T-helper 17 cell (primary cell): ENCODE measurements around the gene ANO7. TPM values are rescaled to one million over a fixed set of nuclear protein-coding genes. Genes with fewer than 3 reads are reported as not detected.
A peak's percentile ranks its signal among the peaks of the same experiment; 100 is the strongest.

Experiments
- ATAC-seq: fragments of 150-1000 bp; cut with Tn5 transposase; 2 replicates; pipeline ENCODE4 v1.10.0; 2021; ENCODE audit warnings: mild to moderate bottlenecking, moderate library complexity
- DNase-seq, 3 donors: peaks; one replicate each; pipeline versions ENCODE4 v3.0.0 to v3.0.0-alpha.2; 2020 to 2021
- H3K9me3 ChIP-seq: one replicate; pipeline ENCODE4 v1.7.0; 2013; ENCODE audit warnings: low read length, mild to moderate bottlenecking; ENCODE audit not compliant: control insufficient read depth, poor library complexity, severe bottlenecking
- H3K27ac Mint-ChIP-seq: one replicate; pipeline ENCODE4 v1.8.0; 2022; ENCODE audit warnings: mild to moderate bottlenecking, moderate library complexity, mixed read lengths
- H3K27me3 Mint-ChIP-seq: one replicate; pipeline ENCODE4 v1.8.0; 2022; ENCODE audit warnings: mixed read lengths
- H3K36me3 Mint-ChIP-seq: one replicate; pipeline ENCODE4 v1.8.0; 2022; ENCODE audit warnings: low read depth, mixed read lengths
- H3K4me1 Mint-ChIP-seq: one replicate; pipeline ENCODE4 v1.8.0; 2022; ENCODE audit warnings: mild to moderate bottlenecking, mixed read lengths
- H3K4me3 Mint-ChIP-seq: one replicate; pipeline ENCODE4 v1.8.0; 2022; ENCODE audit warnings: mild to moderate bottlenecking, moderate library complexity, mixed read lengths
- total RNA-seq, 4 donors: library from RNA in 2 of 4; stranded (reverse) in 2 of 4; gene quantifications; one replicate each; pipeline ENCODE4 v1.2.3 and lab custom pipeline; 2022 to 2026

ANO7 gene
- total RNA-seq, 2 donors from 2014 or later, result 0.16 to 0.20 TPM

DNA sequence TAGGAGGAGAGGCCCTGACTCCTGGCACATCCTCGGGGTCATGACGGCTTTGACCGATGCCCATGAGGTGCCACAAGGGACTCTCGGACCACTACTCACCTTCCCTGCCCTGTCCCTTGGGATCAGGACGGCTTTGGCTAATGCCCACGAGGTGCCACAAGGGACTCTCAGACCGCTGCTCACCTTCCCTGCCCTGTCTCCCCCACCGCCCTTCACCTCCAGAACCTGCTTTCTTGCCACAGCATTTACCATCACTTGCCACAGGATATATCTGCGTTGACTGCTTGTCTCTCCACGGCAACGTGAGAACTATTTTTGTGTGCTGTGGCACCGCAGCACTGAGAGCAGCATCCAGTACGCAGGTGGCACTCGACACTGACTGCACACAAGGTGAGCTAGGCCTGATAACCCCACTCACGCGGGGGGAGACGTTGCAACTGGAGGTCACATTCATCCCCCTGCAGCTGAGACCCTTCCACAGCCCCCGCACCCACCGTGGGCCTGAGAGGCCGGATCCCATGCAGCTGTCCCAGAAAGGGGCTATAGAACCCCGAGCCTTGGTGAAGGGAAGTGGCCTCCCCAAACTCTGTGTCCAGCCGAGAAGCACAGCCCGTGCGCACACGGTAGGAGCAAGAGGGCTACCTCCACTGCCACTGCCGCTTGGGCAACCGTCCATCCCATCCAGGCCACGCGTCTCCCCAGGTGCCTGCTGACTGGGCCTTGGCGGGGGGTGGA lies 47.5 kb downstream of the ANO7 start:
- ATAC-seq (no peak), DNase-seq (no peak)
- Mint-ChIP-seq H3K4me1 (peaks cover 5% of the 10 kb centered on the region), H3K27me3 (no peaks in the 10 kb centered on the region), H3K36me3 (peaks cover 25% of the 10 kb centered on the region), H3K27ac (no peak overlapping the region), H3K4me3 (no peak overlapping the region)
- no peaks in the 10 kb centered on the region for H3K9me3 ChIP-seq

- DNase-seq, result no peak
- no peak for ATAC-seq
- Mint-ChIP-seq H3K27me3 (no peaks in the 10 kb centered on the region), H3K27ac (peak overlapping the region; percentile 61), H3K4me1 (peaks cover 5% of the 10 kb centered on the region), H3K36me3 (peaks cover 20% of the 10 kb centered on the region), H3K4me3 (no peak overlapping the region)
- no peaks in the 10 kb centered on the region for H3K9me3 ChIP-seq
These were observed 48.6 kb downstream of the ANO7 start for GRCh38 chr2:241237047-241237446.

DNA sequence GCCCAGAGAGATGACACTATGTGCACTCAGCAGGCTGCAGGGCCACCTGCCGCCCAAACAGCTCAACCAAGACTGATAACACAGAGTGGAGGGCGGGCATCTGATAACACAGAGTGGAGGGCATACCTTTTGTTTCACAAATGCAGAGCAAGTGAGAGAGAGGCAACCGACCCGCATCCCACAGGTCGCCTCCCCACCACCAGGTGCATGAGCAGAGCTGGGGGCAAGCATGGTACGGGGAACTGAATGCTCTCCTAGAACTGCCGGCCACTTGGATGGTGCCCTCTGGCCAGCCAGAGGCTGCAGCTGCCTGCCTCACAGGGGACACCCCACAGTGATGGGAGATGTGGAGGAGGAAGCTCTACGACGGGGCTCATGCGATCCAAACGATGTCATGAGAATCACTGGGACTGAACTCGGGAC lies 49.5 kb downstream of the ANO7 start:
- Mint-ChIP-seq H3K4me1 (peaks cover 2% of the 10 kb centered on the region), H3K27ac (peak overlapping the region; percentile 61), H3K36me3 (peaks cover 24% of the 10 kb centered on the region), H3K27me3 (no peaks in the 10 kb centered on the region), H3K4me3 (no peak overlapping the region)
- ATAC-seq, result no peak
- DNase-seq, result no peak
- H3K9me3 ChIP-seq, result no peaks in the 10 kb centered on the region

- Mint-ChIP-seq H3K36me3 (peaks cover 24% of the 10 kb centered on the region), H3K4me3 (no peak overlapping the region), H3K4me1 (peaks cover 3% of the 10 kb centered on the region), H3K27me3 (no peaks in the 10 kb centered on the region), H3K27ac (no peak overlapping the region)
- H3K9me3 ChIP-seq, result no peaks in the 10 kb centered on the region
- no peak for ATAC-seq
- no peak for DNase-seq
These were observed 50.3 kb downstream of the ANO7 start for GRCh38 chr2:241238693-241239198.

DNA sequence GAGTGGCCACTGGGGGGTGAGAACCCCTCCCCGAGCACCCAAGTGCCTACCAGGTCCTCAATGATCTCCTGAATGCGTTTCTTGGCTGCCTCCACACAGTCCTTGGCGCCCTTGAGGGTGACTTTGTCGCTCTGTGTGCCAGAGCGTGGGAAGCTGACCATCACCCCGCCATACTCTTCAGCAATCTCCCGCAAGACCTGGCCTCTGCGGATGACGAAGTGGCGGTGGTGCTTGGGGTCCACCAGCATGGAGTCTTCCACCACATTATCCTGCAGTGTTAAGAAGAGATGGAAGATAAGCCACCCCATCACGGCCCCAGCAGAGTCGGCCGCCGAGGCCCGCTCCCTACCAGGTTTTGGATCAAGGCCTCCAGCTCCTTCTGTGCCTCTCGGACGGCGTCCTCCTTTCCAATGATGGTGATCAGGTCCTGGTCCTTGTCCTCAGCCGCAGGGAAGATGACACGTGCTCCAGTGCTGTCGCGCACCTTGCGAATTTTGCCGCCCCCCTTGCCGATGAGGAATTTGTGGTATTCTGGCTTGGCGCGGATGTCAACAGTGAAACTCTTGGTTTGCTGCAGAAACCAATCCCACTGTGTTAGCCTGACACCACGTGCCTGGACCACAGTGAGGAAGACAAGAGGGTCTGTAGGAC lies 51.2 kb downstream of the ANO7 start:
- no peak for DNase-seq
- Mint-ChIP-seq H3K27ac (no peak overlapping the region), H3K4me1 (peaks cover 8% of the 10 kb centered on the region), H3K36me3 (peaks cover 26% of the 10 kb centered on the region), H3K27me3 (no peaks in the 10 kb centered on the region), H3K4me3 (no peak overlapping the region)
- no peaks in the 10 kb centered on the region for H3K9me3 ChIP-seq
- no peak for ATAC-seq

- H3K9me3 ChIP-seq, result no peaks in the 10 kb centered on the region
- H3K4me1 Mint-ChIP-seq, result peaks cover 8% of the 10 kb centered on the region
- H3K27ac Mint-ChIP-seq, result no peak overlapping the region
- no peaks in the 10 kb centered on the region for H3K27me3 Mint-ChIP-seq
- H3K4me3 Mint-ChIP-seq, result no peak overlapping the region
- ATAC-seq, result no peak
- peaks cover 26% of the 10 kb centered on the region for H3K36me3 Mint-ChIP-seq
- DNase-seq, result no peak
These were observed 52.0 kb downstream of the ANO7 start for GRCh38 chr2:241240320-241241004.

DNA sequence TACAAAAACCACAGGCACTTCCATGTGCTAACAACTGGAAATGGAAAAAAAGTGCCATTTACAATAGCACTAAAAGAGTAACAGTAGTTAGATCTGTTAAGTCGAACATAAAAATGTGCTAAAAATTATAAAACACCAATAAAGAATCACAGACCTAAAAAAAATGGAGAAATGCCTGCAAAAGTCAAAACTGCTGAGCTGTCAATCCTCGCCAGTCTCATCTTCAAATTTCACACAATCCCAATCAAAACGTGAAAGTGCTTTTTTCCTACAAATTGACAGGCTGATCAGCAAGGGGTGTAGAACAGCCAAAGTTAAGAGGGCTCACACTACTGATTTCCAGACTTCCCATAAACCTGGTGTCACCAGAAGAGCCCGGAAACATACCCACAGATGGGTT lies 53.2 kb downstream of the ANO7 start:
- H3K4me3 Mint-ChIP-seq, result no peak overlapping the region
- no peaks in the 10 kb centered on the region for H3K9me3 ChIP-seq
- no peak for ATAC-seq
- peaks cover 8% of the 10 kb centered on the region for H3K4me1 Mint-ChIP-seq
- no peaks in the 10 kb centered on the region for H3K27me3 Mint-ChIP-seq
- H3K36me3 Mint-ChIP-seq, result peaks cover 30% of the 10 kb centered on the region
- DNase-seq, result no peak
- H3K27ac Mint-ChIP-seq, result no peak overlapping the region

- no peak for DNase-seq
- H3K27me3 Mint-ChIP-seq, result no peaks in the 10 kb centered on the region
- peaks cover 8% of the 10 kb centered on the region for H3K4me1 Mint-ChIP-seq
- ATAC-seq, result no peak
- H3K36me3 Mint-ChIP-seq, result peaks cover 32% of the 10 kb centered on the region
- no peaks in the 10 kb centered on the region for H3K9me3 ChIP-seq
- H3K4me3 Mint-ChIP-seq, result no peak overlapping the region
- no peak overlapping the region for H3K27ac Mint-ChIP-seq
These were observed 53.8 kb downstream of the ANO7 start for GRCh38 chr2:241242306-241242705.

- Mint-ChIP-seq H3K36me3 (peaks cover 35% of the 10 kb centered on the region), H3K4me1 (peaks cover 8% of the 10 kb centered on the region), H3K27me3 (no peaks in the 10 kb centered on the region), H3K4me3 (no peak overlapping the region), H3K27ac (no peak overlapping the region)
- ATAC-seq (no peak), DNase-seq (no peak)
- no peaks in the 10 kb centered on the region for H3K9me3 ChIP-seq
These were observed 55.9 kb downstream of the ANO7 start for GRCh38 chr2:241244368-241244767.

DNA sequence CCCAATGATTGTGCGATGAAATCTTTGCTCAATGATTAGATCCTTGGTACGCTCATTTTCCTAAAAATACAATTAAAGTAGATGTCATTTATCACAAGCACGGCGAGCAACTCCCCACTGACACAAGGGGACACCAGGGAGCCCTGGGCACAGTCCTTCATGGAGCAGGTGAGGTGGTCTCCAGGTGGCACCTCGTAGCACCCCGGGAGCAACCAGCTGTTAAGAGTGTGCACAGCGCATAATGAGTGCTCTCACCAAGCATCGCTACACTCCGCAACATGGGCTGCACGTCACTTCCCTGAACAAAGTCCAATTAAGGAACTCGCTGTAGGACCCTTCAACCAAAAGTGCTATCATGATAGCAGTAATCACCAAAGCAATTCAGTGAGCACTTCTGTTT lies 59.8 kb downstream of the ANO7 start:
- DNase-seq (no peak), ATAC-seq (no peak)
- peak overlapping the region; percentile 11 for H3K27ac Mint-ChIP-seq
- no peaks in the 10 kb centered on the region for H3K9me3 ChIP-seq
- no peak overlapping the region for H3K4me3 Mint-ChIP-seq
- no peaks in the 10 kb centered on the region for H3K27me3 Mint-ChIP-seq
- H3K36me3 Mint-ChIP-seq, result peaks cover 27% of the 10 kb centered on the region
- peaks cover 8% of the 10 kb centered on the region for H3K4me1 Mint-ChIP-seq

DNA sequence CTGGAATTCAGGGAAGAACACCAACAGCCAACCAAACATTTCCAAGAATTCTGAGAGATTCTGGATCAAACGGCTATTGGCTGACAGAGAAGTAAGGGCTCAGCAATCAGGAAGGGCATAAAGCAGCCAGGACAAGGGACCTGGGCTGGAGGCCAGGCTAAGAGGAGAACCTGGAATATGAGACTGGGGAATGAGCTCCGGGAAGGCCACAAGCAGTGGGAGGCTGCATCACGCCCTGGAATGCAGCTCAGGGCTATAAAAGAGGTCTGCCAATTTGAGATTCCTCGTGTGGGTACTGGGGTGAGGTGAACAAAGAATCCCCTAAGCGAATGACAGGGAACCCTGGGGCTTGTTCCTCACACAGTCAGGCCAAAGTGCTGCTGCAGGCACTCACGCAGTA lies 60.4 kb downstream of the ANO7 start:
- H3K36me3 Mint-ChIP-seq, result peaks cover 26% of the 10 kb centered on the region
- ATAC-seq, result no peak
- H3K27ac Mint-ChIP-seq, result no peak overlapping the region
- peaks cover 6% of the 10 kb centered on the region for H3K4me1 Mint-ChIP-seq
- no peaks in the 10 kb centered on the region for H3K9me3 ChIP-seq
- no peaks in the 10 kb centered on the region for H3K27me3 Mint-ChIP-seq
- peak overlapping the region; percentile 57 for H3K4me3 Mint-ChIP-seq
- DNase-seq, result no peak

DNA sequence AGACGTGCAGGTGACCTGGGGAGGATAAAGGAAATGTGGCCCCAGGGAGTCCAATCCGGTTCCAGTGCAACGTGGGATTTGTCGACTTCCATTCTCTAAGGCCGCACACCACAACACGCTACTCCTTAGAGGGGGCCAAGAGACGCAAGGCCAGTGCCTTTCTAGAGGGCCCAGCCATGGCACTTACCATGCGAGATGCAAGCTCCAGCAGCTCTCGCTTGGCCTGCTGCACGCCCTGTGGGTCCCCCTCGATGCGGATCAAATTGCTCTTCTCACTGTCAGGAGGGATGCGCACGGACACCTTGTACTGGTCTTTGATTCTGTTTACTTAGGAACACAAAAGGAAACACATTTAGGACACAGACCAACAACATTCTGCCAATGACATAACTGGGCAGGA lies 61.2 kb downstream of the ANO7 start:
- Mint-ChIP-seq H3K27ac (no peak overlapping the region), H3K4me1 (peaks cover 2% of the 10 kb centered on the region), H3K4me3 (no peak overlapping the region), H3K27me3 (no peaks in the 10 kb centered on the region), H3K36me3 (peaks cover 21% of the 10 kb centered on the region)
- ATAC-seq (no peak), DNase-seq (no peak)
- H3K9me3 ChIP-seq, result no peaks in the 10 kb centered on the region

DNA sequence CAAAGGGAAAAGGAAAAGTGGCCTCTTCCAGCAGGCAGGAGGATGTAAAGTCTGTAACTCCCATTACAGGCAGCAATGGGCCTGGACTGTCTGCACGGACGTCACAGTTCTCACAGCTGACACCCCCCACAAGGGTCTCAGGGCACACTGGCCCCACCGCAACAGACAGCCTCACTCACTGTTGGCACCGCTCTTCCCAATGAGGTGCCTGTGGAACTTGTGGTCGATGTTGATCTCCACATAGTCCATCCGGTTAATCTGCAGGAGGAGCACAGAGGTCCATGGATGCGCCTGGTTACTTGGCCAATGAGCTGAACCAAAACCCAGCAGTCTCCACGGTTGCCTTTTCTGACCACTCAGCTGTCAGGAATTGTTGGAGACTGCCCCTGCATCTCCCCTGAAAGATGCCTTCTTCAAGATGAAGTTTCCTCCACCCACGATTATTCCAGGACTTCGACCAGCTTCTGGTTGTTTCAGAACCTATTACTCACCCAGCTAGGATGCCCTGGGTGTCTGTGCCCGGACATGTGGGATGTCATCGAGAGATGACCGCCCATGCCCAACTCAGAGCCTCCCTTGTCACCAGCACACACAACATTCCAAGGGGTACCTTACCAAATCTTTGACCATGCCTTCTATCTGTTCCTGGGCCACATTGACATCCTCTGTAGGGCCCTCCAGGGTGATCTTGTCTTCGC lies 64.5 kb downstream of the ANO7 start:
- no peak for ATAC-seq
- DNase-seq, result no peak
- no peak overlapping the region for H3K4me3 Mint-ChIP-seq
- H3K4me1 Mint-ChIP-seq, result peaks cover 5% of the 10 kb centered on the region
- H3K36me3 Mint-ChIP-seq, result peaks cover 15% of the 10 kb centered on the region
- H3K9me3 ChIP-seq, result no peaks in the 10 kb centered on the region
- H3K27ac Mint-ChIP-seq, result no peak overlapping the region
- no peaks in the 10 kb centered on the region for H3K27me3 Mint-ChIP-seq
